Stimulated activated naive B cell treated with anti-CD40 and anti-IgM and Interleukin-4, amounts not matched to agents 10 μg/mL and 1 μg/mL and 100 μg/mL, for 72 hours (primary cell): ENCODE results near the gene GGT6.

Source experiments
- ATAC-seq, 2 donors: fragments of 150-1000 bp; cut with Tn5 transposase; replicated peaks; 2 replicates each; pipeline ENCODE4 v1.10.0; 2021; ENCODE audit warnings: moderate library complexity in 1 of 2
- DNase-seq: peaks from one replicate; pipeline ENCODE4 v3.0.0; 2021
- H3K27ac Mint-ChIP-seq: one replicate; pipeline ENCODE4 v1.8.0; 2022; ENCODE audit warnings: mild to moderate bottlenecking, mixed read lengths
- H3K27me3 Mint-ChIP-seq, 2 donors: one replicate each; pipeline ENCODE4 v1.8.0; 2022; ENCODE audit warnings: mixed read lengths in 2 of 2
- H3K36me3 Mint-ChIP-seq, 2 donors: one replicate each; pipeline ENCODE4 v1.8.0; 2022; ENCODE audit warnings: mixed read lengths in 2 of 2, mild to moderate bottlenecking in 1 of 2
- H3K4me1 Mint-ChIP-seq, 2 donors: one replicate each; pipeline ENCODE4 v1.8.0; 2022; ENCODE audit warnings: mixed read lengths in 2 of 2, mild to moderate bottlenecking in 1 of 2
- H3K4me3 Mint-ChIP-seq, 2 donors: one replicate each; pipeline ENCODE4 v1.8.0; 2022; ENCODE audit warnings: mild to moderate bottlenecking in 2 of 2, mixed read lengths in 2 of 2, moderate library complexity in 1 of 2
- H3K9me3 Mint-ChIP-seq, 2 donors: one replicate each; pipeline ENCODE4 v1.8.0; 2022; ENCODE audit warnings: mixed read lengths in 2 of 2, mild to moderate bottlenecking in 1 of 2

Gene GGT6

DNA sequence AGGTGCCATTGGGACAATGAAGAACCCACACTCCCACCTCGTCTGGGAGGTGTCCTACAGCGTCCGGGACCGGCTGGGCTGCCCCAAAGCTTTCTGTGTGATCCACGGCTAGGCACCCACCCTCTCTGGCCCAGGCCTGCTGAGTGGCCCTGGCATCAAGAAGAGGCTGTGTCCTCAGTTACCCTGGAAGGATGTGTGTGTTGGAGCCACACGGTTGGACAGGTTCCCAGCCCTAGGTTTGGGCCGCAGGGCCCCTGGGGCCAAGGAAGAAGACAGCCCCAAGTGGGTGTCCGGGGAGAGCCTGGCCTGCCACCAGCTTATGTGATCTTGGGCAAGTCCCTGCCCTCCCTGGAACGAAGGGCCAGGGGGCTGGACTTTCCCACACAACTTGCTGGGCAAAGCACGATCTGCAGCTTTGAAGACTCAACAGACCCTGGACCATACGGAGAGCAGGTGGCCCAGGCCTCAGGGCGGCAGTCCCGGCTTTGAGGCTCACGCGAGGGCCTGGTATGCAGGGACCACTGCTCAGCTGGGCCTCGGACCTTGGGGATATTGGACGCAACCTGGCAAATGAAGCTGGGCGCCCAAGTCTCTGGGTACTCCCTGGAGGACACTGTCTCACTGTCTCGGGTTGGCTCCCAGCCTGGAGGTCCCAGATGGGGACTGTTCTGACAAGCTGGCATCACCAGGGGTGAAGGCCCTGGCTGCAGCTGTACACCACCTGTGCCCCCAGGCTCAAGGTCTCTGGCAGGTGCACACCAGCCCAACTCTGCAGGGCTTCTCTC lies 22.7 kb downstream of the GGT6 start:
- H3K9me3 Mint-ChIP-seq: no peaks in the 10 kb centered on the region
- ATAC-seq (no peak), DNase-seq (no peak)
- H3K36me3 Mint-ChIP-seq: peaks cover 35 to 39% of the 10 kb centered on the region in 2 donors
- peaks cover 6 to 15% of the 10 kb centered on the region in 2 donors for H3K27me3 Mint-ChIP-seq
- H3K4me3 Mint-ChIP-seq: no peak overlapping the region
- H3K27ac Mint-ChIP-seq: no peak overlapping the region
- H3K4me1 Mint-ChIP-seq: peaks cover 0 to 9% of the 10 kb centered on the region in 2 donors

DNA sequence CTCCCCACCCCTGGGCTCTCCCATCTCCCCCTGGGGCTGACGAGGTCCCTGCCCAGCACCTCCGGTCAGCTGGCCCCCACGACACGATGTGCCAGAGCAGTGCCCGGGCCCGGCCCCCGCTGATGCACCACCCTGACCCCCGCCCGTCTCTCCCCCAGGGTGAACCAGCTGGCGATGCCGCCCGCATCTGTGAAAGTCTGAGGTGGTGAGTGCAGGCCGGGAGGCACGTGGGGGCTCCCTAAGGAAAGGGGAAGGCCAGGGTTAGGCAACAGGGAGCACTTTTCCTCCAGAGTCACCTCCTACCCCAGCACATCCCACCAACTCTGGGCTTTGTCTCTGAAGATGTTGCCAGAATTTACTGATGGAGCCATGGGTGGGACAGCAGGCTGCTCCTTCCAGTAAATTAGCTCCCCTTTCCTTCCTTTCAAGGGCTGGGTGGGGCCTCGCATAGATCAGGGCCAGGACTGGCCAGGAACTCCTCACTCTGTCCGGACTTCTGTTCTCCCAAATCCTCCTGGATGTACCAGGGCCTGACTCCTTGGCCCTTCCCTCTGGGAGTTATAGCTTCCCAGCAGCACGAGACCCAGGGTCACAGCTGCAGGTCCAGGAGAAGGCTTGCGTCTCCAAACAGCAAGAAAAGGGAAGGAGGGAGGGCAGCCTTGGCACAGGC lies 23.5 kb downstream of the GGT6 start:
- no peak for ATAC-seq
- Mint-ChIP-seq H3K9me3 (no peaks in the 10 kb centered on the region), H3K4me1 (peaks cover 0 to 9% of the 10 kb centered on the region in 2 donors), H3K4me3 (no peak overlapping the region), H3K27me3 (peaks cover 10 to 21% of the 10 kb centered on the region in 2 donors), H3K27ac (peak overlapping the region; percentile 14), H3K36me3 (peaks cover 28 to 31% of the 10 kb centered on the region in 2 donors)
- DNase-seq: no peak

DNA sequence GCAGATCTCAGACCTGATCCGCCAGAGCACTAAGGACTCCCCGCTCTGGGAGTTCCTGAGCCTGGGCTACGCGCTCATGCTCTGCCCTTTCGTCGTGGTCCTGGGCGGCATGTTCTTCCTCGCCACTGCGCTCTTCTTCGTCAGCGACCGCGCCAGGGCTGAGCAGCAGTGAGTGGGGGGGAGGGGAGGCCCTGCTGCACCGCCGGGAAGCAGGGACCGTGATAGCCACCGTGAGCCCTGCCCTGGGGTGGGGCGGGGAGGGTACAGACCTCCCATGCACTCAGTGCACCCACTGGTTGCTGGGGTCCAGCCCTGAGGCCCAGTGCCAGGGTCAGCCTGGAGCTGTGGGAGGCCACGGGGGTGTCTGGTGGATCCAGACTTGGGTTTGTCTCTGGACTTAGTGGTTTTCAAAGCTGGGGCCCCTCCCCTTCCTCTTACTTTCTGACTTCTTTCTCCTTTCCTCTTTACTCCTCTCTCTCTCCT lies 24.1 kb downstream of the GGT6 start:
- H3K9me3 Mint-ChIP-seq: no peaks in the 10 kb centered on the region
- H3K4me3 Mint-ChIP-seq: no peak overlapping the region
- peaks cover 11 to 23% of the 10 kb centered on the region in 2 donors for H3K27me3 Mint-ChIP-seq
- ATAC-seq (peak in 1 of 2 donors; percentile 8), DNase-seq (no peak)
- H3K27ac Mint-ChIP-seq: peak overlapping the region; percentile 14
- H3K4me1 Mint-ChIP-seq: peaks cover 0 to 9% of the 10 kb centered on the region in 2 donors
- H3K36me3 Mint-ChIP-seq: peaks cover 27 to 28% of the 10 kb centered on the region in 2 donors

DNA sequence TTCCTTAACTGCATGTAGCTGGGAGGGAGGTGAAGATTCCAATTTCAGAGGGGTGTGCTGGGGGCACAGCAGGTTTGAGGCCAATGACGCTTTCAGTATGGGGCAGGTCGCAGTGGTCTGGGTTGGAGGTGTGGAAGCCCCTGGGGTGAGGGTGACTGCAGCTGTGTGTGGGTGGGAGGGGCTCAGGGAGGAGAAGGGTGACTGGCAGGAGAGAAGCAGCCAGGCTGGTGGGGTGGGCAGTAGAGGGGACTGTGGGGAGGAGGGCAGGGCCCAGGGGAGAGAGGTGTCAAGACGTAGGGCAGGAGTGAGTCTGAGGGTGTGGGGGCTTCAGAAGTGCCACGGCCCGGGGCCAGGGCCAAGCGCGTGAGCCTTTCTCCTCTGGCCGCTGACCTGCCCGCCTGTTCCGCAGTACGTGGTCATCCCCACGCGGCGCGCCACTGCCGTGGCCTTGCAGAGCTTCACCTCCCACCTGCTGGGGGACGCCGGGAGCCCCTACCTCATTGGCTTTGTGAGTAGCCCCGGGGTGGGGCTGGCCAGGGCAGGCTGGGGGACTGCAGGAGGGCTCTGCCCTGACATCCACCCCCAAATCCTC lies 24.6 kb downstream of the GGT6 start:
- peaks cover 0 to 7% of the 10 kb centered on the region in 2 donors for H3K4me1 Mint-ChIP-seq
- no peaks in the 10 kb centered on the region for H3K9me3 Mint-ChIP-seq
- DNase-seq (no peak), ATAC-seq (no peak)
- H3K4me3 Mint-ChIP-seq: no peak overlapping the region
- peaks cover 21 to 23% of the 10 kb centered on the region in 2 donors for H3K36me3 Mint-ChIP-seq
- peak overlapping the region; percentile 56 for H3K27ac Mint-ChIP-seq
- peaks cover 11 to 23% of the 10 kb centered on the region in 2 donors for H3K27me3 Mint-ChIP-seq

DNA sequence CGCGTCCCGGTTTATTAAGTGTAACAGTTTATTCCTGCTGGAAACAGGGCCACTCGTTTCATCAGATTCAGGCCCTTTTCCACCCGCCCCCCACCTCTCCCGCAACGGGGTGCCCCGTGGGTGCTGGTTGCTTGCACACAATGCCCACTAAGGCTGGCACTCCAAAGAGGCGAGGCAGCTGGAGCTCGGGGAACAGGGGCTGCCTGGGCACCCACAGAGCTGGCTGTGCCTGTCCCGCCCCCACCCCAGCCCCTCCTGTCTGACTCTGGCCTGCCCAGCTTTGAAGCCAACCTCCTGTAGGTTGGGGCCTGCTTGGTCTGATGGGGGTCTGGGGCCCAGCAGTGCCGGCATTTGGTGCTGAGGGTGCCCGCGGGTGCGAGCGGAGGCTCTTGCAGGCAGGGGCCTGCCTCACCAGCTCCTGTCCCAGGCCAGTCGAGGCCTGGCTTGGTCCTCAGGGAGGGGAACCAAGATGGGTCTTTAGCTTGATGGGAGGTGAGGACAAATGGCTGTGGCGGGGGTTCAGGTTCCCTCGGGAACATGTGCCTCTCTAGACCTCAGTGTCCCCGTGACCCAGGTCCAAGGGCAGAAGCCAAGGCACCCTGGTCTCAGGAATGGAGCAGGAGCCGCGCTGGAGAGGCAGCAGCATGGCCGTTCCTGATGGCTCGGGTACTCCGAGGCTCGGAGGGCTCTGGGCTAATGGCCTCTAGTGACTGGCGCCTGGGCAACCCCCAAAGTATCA lies 25.3 kb downstream of the GGT6 start:
- no peaks in the 10 kb centered on the region for H3K9me3 Mint-ChIP-seq
- peaks cover 0 to 4% of the 10 kb centered on the region in 2 donors for H3K4me1 Mint-ChIP-seq
- peaks cover 11 to 23% of the 10 kb centered on the region in 2 donors for H3K27me3 Mint-ChIP-seq
- peak overlapping the region; percentile 56 for H3K27ac Mint-ChIP-seq
- no peak for ATAC-seq
- no peak overlapping the region for H3K4me3 Mint-ChIP-seq
- DNase-seq: no peak
- peaks cover 19 to 20% of the 10 kb centered on the region in 2 donors for H3K36me3 Mint-ChIP-seq

DNA sequence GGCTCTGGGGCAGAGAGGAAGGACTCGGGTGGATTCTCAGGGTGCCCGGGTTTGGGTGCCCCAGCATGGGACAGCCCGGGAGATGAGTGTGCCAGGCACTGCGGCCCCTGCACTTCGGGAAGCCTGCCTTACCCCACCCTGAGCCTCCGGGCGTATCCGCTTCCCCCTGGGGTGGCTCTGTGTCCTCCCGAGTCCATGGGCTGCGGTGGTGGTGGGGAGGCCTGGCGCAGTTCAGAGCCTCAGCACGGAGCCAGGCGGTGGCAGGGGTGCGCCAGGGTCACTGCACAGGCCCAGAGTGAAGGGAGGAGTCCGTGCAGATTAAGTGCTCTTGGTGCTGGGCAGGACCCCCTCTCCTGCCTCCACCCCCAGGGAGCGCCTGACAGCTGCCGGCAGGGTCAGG lies 25.9 kb downstream of the GGT6 start:
- peaks cover 14 to 26% of the 10 kb centered on the region in 2 donors for H3K27me3 Mint-ChIP-seq
- peaks cover 15 to 16% of the 10 kb centered on the region in 2 donors for H3K36me3 Mint-ChIP-seq
- H3K27ac Mint-ChIP-seq: peak overlapping the region; percentile 56
- H3K9me3 Mint-ChIP-seq: no peaks in the 10 kb centered on the region
- peaks cover 0 to 1% of the 10 kb centered on the region in 2 donors for H3K4me1 Mint-ChIP-seq
- ATAC-seq (peak in 1 of 2 donors; percentile 6), DNase-seq (no peak)
- H3K4me3 Mint-ChIP-seq: no peak overlapping the region

DNA sequence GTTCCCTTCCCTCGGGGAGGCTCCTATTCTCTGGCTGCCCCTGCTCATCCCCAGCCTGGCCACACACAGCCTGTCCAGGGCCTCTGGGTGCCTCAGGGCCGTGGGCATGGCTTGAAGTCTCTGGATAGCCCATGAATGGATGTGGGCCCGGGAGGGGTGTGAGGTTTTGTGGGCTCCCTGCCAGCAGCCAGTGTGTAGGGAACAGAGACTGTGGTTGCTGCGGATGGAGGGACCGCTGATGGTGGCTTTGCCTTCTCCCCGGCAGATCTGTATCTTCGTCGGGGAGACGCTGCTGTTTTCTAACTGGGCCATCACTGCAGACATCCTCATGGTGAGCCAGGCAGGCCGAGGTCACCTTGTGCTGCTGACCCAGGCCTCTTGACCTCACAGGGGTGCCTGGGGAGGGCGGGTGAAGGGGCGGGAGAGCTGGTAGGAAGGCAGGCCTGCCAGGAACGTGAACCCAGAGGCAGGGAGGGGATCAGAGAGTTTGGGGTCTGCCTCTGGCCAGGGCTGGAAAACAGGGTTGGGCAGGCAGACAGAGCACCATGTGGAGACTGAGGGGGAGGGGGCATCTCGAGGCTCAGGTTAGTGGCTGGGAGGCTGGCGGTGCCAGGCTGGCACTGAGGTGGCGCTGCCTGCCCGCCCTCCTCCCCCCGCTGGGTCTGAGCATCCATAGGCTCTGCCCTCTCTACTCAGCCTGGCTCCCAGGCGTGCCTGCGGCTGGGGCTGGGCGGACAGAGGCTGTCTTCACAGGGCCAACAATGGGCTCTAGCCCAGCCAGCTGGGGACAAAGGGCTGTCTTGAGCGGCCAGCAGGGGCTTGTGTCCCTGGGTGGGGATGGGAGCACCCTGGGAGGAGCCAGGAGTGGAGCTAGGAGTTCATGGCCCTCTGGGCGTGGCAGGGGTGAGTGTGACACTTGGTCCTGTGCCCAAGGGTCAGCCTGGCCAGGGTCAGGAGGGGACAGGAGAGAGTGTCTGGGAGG lies 26.6 kb downstream of the GGT6 start:
- Mint-ChIP-seq H3K9me3 (no peaks in the 10 kb centered on the region), H3K4me3 (no peak overlapping the region), H3K27me3 (peaks cover 17 to 29% of the 10 kb centered on the region in 2 donors), H3K27ac (peak overlapping the region; percentile 56), H3K36me3 (peaks cover 14% of the 10 kb centered on the region in 2 donors), H3K4me1 (peaks cover 0 to 1% of the 10 kb centered on the region in 2 donors)
- DNase-seq (no peak), ATAC-seq (peak; percentile 10 to 12)

DNA sequence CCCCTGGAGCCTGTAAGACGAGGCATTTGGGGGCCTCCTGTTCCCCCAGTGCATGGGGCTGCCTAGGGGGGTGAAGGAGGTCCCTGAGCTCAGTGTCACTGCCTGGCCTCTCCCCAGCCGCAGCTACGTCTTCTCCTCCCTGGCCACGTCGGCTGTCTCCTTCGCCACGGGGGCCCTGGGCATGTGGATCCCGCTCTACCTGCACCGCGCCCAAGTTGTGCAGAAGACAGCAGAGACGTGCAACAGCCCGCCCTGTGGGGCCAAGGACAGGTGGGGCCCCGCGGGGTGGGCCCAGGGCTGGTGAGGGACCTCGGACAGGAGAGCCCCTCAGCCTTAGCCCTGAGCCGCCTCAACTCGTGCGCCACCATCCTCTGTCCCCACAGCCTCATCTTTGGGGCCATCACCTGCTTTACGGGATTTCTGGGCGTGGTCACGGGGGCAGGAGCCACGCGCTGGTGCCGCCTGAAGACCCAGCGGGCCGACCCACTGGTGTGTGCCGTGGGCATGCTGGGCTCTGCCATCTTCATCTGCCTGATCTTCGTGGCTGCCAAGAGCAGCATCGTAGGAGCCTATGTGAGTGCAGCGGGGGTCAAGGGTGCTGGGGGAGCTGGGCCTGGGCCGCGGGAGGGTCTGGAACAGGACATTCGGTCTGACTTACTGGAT lies 27.4 kb downstream of the GGT6 start:
- Mint-ChIP-seq H3K27ac (peak overlapping the region; percentile 42), H3K4me1 (peaks cover 0 to 1% of the 10 kb centered on the region in 2 donors), H3K27me3 (peaks cover 17 to 29% of the 10 kb centered on the region in 2 donors), H3K4me3 (no peak overlapping the region), H3K9me3 (no peaks in the 10 kb centered on the region), H3K36me3 (peaks cover 14% of the 10 kb centered on the region in 2 donors)
- ATAC-seq: no peak
- DNase-seq: no peak

DNA sequence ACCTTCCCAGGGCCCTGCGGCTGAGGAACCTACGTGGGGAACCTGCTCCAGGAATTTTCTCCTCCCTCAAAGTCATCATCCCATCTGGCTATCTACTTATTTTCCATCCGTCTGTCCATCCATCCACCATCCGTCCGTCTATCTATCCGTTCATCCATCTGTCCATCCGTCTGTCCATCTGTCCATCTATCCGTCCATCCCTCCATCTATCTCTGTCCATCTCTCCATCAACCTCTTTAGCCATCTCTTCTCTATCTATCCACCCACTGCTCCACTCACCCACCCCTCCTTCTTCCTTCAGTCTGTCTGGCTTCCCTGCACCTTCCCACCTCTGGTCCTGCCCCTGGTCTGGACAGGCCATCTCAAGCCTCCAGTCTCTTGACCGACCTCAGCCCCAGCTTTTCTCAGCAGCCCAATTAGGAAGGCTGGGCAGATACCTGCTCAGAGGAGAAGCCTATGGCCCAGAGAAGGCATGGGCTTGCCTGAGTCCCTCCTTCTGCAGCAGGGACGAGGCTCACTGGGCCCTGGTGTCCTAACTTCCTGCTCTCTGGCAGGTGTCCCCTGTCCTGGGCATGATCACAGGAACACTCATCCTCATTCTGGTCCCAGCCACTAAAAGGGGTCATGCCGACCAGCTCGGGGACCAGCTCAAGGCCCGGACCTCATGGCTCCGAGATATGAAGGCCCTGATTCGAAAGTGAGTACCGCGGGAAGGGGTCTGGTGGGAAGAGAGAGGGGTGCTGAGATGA lies 28.2 kb downstream of the GGT6 start:
- peaks cover 23 to 29% of the 10 kb centered on the region in 2 donors for H3K27me3 Mint-ChIP-seq
- H3K4me1 Mint-ChIP-seq: peaks cover 0 to 1% of the 10 kb centered on the region in 2 donors
- peaks cover 8 to 10% of the 10 kb centered on the region in 2 donors for H3K36me3 Mint-ChIP-seq
- DNase-seq (no peak), ATAC-seq (no peak)
- H3K27ac Mint-ChIP-seq: no peak overlapping the region
- no peaks in the 10 kb centered on the region for H3K9me3 Mint-ChIP-seq
- H3K4me3 Mint-ChIP-seq: no peak overlapping the region

DNA sequence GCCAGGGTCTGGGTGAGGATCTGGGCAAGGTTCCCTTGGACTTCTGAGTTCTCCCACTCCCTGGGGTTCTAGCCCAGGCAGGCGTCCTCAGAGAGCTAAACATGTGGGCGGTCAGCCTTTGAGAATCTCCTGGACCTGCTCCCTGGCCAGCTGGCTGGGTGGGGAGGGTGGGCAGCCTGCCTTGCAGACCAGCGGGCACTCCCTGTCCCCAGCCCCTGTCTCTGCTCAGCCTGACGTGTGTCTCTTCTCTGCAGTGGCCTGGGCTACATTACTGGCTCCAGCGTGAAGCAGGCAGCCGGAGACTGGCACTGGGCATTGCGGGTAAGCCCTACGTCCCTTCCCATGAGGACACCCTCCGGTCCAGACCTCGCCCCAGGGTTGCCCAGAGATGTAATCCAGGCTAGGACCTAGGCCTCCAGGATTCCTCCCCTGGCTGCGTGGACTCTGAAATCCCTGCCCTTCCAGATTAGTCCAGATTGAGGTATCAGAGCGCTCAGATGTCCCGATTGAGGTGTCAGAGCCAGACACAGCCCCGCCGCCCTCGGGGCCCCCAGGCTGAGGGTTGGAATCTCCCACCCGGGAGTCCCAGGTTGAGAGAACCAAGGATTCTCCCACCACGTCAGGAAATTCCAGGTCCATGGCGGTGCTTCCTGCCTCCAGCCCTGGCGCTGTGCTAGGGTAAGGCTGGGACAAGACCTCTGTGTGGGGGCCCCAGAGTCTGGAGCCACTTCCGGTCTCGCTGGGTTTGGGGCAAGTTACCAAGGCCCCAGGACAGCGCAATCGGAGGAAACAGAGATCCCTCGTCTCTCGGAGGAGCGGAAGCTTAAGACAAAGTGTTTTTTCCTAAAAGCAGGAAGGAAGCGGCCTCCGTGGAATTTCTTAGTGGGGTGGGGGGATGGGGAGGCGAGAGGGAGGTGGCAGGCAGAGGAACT lies 29.3 kb downstream of the GGT6 start:
- Mint-ChIP-seq H3K36me3 (peaks cover 3 to 4% of the 10 kb centered on the region in 2 donors), H3K27me3 (peaks cover 28 to 33% of the 10 kb centered on the region in 2 donors), H3K9me3 (no peaks in the 10 kb centered on the region), H3K27ac (no peak overlapping the region), H3K4me1 (no peaks in the 10 kb centered on the region), H3K4me3 (no peak overlapping the region)
- ATAC-seq (no peak), DNase-seq (no peak)

DNA sequence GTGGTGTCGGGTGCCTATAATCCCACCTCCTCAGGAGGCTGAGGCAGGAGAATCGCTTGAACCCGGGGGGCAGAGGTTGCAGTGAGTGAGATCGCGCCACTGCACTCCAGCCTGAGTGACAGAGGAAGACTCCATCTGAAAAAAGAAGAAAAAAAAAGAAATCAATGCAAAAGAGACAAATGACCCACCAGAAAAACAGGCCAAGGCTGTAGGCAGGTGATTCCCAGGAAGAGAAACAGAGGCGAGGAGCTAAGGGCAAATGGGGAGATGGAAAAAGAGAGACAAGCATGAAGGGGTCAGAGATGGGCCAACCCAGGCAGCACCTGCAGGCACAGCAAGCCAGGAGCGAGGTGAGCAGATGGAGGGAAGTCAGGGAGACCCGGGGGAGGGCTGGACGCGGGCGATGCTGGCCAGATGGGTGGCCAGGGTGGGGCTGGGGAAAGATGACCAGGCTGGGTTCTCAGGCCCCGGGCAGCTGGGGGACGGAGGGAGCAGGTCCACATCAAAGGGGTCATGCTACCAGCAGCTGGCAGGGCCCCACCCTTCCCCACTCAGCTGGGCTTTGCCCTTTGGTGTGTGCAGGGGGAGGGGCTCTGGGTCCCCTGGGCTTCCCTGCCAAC lies 30.7 kb downstream of the GGT6 start:
- ATAC-seq (no peak), DNase-seq (no peak)
- Mint-ChIP-seq H3K27ac (no peak overlapping the region), H3K9me3 (no peaks in the 10 kb centered on the region), H3K36me3 (no peaks in the 10 kb centered on the region), H3K4me3 (no peak overlapping the region), H3K27me3 (peaks cover 28 to 37% of the 10 kb centered on the region in 2 donors), H3K4me1 (no peaks in the 10 kb centered on the region)
